HEK293T (cell line): ENCODE data around the gene HSP90AA1.

ENCODE experiments used
- BHLHE40 ChIP-seq: fragments of 450-650 bp; IDR thresholded peaks from 2 replicates; pipeline ENCODE4 v1.6.1; 2016; ENCODE audit warnings: mild to moderate bottlenecking, moderate library complexity, borderline replicate concordance
- L3MBTL2 ChIP-seq: fragments of 450-650 bp; conservative IDR thresholded peaks from 2 replicates; pipeline ENCODE4 v1.6.1; 2016; ENCODE audit warnings: mild to moderate bottlenecking

GRCh38 chr14:102103062-102103695 is 16.3 kb upstream of the HSP90AA1 start:
- TF ChIP-seq BHLHE40 (no peak), L3MBTL2 (no peak)
